Measurements from ENCODE around the gene GCAT. TPM values are rescaled to one million over a fixed set of nuclear protein-coding genes. Genes with fewer than 3 reads are reported as not detected.

The GCAT gene
- total RNA-seq, 1 experiment from 2014 or later = 32.8 TPM

DNA sequence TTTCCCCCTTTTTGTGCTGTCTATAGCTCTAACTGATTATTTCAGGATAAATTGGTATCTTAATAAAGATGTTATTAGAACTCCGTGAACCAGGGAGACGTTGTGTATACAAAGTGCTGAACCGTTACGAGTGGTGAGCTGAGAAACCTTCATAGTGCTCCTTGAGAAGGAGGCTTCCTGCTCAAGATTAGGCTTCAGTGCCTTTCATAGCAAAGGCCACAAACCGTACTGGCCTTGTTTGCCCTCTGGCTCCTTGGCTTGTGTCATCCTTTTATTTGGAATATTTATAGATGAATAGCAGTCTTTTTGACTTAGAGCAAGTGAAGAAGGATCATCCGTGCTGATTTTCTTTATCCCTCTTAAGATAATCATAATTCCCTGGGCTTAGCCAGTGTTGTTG lies 57.8 kb downstream of the GCAT start:
- H3K36me3 Mint-ChIP-seq (ENCODE audit: insufficient read depth, unreplicated experiment) = peaks cover 99% of the 10 kb centered on the region
- POLR2A ChIA-PET = no interaction called here
- CTCF ChIA-PET = interaction anchor here (0.6 to 4.8 kb wide), 8 partner anchors 9 to 1588 kb away, joined by 3 to 44 read pairs (median 4); no protein-coding TSS in a partner anchor
- no peaks in the 10 kb centered on the region for H3K27me3 Mint-ChIP-seq (ENCODE audit: insufficient read depth, unreplicated experiment)
- H3K4me3 Mint-ChIP-seq (ENCODE audit: unreplicated experiment) = no peak overlapping the region
- DNase-seq (ENCODE audit: unreplicated experiment) = no peak
- H3K4me1 Mint-ChIP-seq (ENCODE audit: insufficient read depth, unreplicated experiment) = peaks cover 10% of the 10 kb centered on the region
- intact Hi-C loops (cut with micrococcal nuclease) = no loop called here
- H3K9me3 Mint-ChIP-seq (ENCODE audit: unreplicated experiment) = no peaks in the 10 kb centered on the region
- BruUV-seq (replicated peaks) = no TSS peak
- H3K27ac Mint-ChIP-seq (ENCODE audit: low read depth, unreplicated experiment) = no peak overlapping the region
- TF ChIP-seq, protein P1, sequence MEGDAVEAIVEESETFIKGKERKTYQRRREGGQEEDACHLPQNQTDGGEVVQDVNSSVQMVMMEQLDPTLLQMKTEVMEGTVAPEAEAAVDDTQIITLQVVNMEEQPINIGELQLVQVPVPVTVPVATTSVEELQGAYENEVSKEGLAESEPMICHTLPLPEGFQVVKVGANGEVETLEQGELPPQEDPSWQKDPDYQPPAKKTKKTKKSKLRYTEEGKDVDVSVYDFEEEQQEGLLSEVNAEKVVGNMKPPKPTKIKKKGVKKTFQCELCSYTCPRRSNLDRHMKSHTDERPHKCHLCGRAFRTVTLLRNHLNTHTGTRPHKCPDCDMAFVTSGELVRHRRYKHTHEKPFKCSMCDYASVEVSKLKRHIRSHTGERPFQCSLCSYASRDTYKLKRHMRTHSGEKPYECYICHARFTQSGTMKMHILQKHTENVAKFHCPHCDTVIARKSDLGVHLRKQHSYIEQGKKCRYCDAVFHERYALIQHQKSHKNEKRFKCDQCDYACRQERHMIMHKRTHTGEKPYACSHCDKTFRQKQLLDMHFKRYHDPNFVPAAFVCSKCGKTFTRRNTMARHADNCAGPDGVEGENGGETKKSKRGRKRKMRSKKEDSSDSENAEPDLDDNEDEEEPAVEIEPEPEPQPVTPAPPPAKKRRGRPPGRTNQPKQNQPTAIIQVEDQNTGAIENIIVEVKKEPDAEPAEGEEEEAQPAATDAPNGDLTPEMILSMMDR (IDR thresholded peaks at IDR 0.05; ENCODE audit: unreplicated experiment) = no peak

Small RNAs within 50 kb of the gene (microRNA-seq; reads per million reads assigned to microRNA genes)
- 1.6 reads per million, percentile 10 among the genes with 10 or more reads in this experiment for gene MIR659

Other genes starting within 250 kb of the GCAT start
- gene CDC42EP1, start 247.5 kb upstream of the GCAT start, total RNA-seq (2022) = 86.0 and 148 TPM in 2 replicates
- not detected in 2 replicates for gene LGALS2, start 227.8 kb upstream of the GCAT start, total RNA-seq (2022)
- 52.7 and 59.1 TPM in 2 replicates for gene GGA1, start 199.1 kb upstream of the GCAT start, total RNA-seq (2022)
- gene SH3BP1, start 168.3 kb upstream of the GCAT start, total RNA-seq (2022) = 1.5 and 1.9 TPM in 2 replicates
- 10.3 and 10.5 TPM in 2 replicates for gene PDXP, start 149.2 kb upstream of the GCAT start, total RNA-seq (2022)
- 1,407 and 1,635 TPM in 2 replicates for gene LGALS1, start 132.3 kb upstream of the GCAT start, total RNA-seq (2022)
- gene NOL12, start 121.6 kb upstream of the GCAT start, total RNA-seq (2022) = 47.1 and 50.8 TPM in 2 replicates
- gene TRIOBP, start 110.9 kb upstream of the GCAT start, total RNA-seq (2022) = 42.5 and 45.7 TPM in 2 replicates
- gene GALR3, start 15.4 kb downstream of the GCAT start, total RNA-seq (2022) = 0.26 and 0.27 TPM in 2 replicates
- gene ANKRD54, start 36.4 kb downstream of the GCAT start, total RNA-seq (2022) = 26.0 and 26.7 TPM in 2 replicates
- gene EIF3L, start 41.5 kb downstream of the GCAT start, total RNA-seq (2022) = 395 and 505 TPM in 2 replicates
- gene MICALL1, start 98.4 kb downstream of the GCAT start, total RNA-seq (2022) = 164 and 165 TPM in 2 replicates
- not detected in 2 replicates for gene C22orf23, start 145.7 kb downstream of the GCAT start, total RNA-seq (2022)
- gene POLR2F, start 145.8 kb downstream of the GCAT start, total RNA-seq (2022) = 87.5 and 97.6 TPM in 2 replicates
- not detected in 2 replicates for gene SOX10, start 176.6 kb downstream of the GCAT start, total RNA-seq (2022)
- gene PICK1, start 249.5 kb downstream of the GCAT start, total RNA-seq (2022) = 40.2 and 40.6 TPM in 2 replicates